ENCODE data around the gene SESN1. TPM values are rescaled to one million over a fixed set of nuclear protein-coding genes. Genes with fewer than 3 reads are reported as not detected.

Gene SESN1
- total RNA-seq, 1 donor from 2014 or later, result 40.8 TPM

GRCh38 chr6:109097661-109098060, 3.0 kb upstream of the SESN1 start:
- H3K36me3 ChIP-seq, result no peaks in the 10 kb centered on the region
- no peak overlapping the region for H3K9ac ChIP-seq
- no peak overlapping the region for H3K27ac Mint-ChIP-seq
- peaks cover 29% of the 10 kb centered on the region for H3F3A ChIP-seq (ENCODE audit: low read depth)
- H3K27me3 Mint-ChIP-seq (ENCODE audit: insufficient read depth, low read depth), result peaks cover 3% of the 10 kb centered on the region
- H3K4me3 Mint-ChIP-seq, result no peak overlapping the region
- no peaks in the 10 kb centered on the region for H3K9me3 ChIP-seq (ENCODE audit: low read depth)
- no peak for DNase-seq (ENCODE audit: low spot score)
- peaks cover 24% of the 10 kb centered on the region for H3K4me1 Mint-ChIP-seq
- no peak overlapping the region for H3K4me3 ChIP-seq
- no peak overlapping the region for H3K27ac ChIP-seq
- H3K4me1 ChIP-seq, result peaks cover 17% of the 10 kb centered on the region
- no peaks in the 10 kb centered on the region for H3K27me3 ChIP-seq
- no peak for TF ChIP-seq EZH2phosphoT487 (IDR thresholded peaks at IDR 0.05)
- TF ChIP-seq, protein P1, sequence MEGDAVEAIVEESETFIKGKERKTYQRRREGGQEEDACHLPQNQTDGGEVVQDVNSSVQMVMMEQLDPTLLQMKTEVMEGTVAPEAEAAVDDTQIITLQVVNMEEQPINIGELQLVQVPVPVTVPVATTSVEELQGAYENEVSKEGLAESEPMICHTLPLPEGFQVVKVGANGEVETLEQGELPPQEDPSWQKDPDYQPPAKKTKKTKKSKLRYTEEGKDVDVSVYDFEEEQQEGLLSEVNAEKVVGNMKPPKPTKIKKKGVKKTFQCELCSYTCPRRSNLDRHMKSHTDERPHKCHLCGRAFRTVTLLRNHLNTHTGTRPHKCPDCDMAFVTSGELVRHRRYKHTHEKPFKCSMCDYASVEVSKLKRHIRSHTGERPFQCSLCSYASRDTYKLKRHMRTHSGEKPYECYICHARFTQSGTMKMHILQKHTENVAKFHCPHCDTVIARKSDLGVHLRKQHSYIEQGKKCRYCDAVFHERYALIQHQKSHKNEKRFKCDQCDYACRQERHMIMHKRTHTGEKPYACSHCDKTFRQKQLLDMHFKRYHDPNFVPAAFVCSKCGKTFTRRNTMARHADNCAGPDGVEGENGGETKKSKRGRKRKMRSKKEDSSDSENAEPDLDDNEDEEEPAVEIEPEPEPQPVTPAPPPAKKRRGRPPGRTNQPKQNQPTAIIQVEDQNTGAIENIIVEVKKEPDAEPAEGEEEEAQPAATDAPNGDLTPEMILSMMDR (IDR thresholded peaks at IDR 0.05), result no peak
- TF ChIP-seq EZH2 (IDR thresholded peaks at IDR 0.05), result no peak
- peaks cover 35% of the 10 kb centered on the region for H3K79me2 ChIP-seq (ENCODE audit: low read depth)
- H3K9me3 Mint-ChIP-seq, result no peaks in the 10 kb centered on the region
- peaks cover 8% of the 10 kb centered on the region for H3K36me3 Mint-ChIP-seq
- H2AFZ ChIP-seq (replicated peaks), result no peak overlapping the region
- H4K20me1 ChIP-seq (ENCODE audit: low read depth), result peaks cover 14% of the 10 kb centered on the region
- H3K4me2 ChIP-seq, result no peak overlapping the region

- peaks cover 48% of the 10 kb centered on the region for H3K79me2 ChIP-seq (ENCODE audit: low read depth)
- Mint-ChIP-seq H3K27ac (no peak overlapping the region), H3K4me1 (peaks cover 37% of the 10 kb centered on the region), H3K9me3 (no peaks in the 10 kb centered on the region), H3K4me3 (peak overlapping the region; percentile 94), H3K36me3 (peaks cover 8% of the 10 kb centered on the region), H3K27me3 (ENCODE audit: insufficient read depth, low read depth) (peaks cover 3% of the 10 kb centered on the region)
- H3K9me3 ChIP-seq (ENCODE audit: low read depth), result no peaks in the 10 kb centered on the region
- TF ChIP-seq EZH2 (IDR thresholded peaks at IDR 0.05), result no peak
- TF ChIP-seq EZH2phosphoT487 (IDR thresholded peaks at IDR 0.05), result no peak
- TF ChIP-seq, protein P1 (IDR thresholded peaks at IDR 0.05), result no peak
- no peak overlapping the region for H3K27ac ChIP-seq
- peak overlapping the region; percentile 44 for H3K9ac ChIP-seq
- no peaks in the 10 kb centered on the region for H3K36me3 ChIP-seq
- H3K4me1 ChIP-seq, result peaks cover 27% of the 10 kb centered on the region
- H3F3A ChIP-seq (ENCODE audit: low read depth), result peaks cover 29% of the 10 kb centered on the region
- H3K4me2 ChIP-seq, result peak overlapping the region; percentile 78
- H3K27me3 ChIP-seq, result no peaks in the 10 kb centered on the region
- no peak for DNase-seq (ENCODE audit: low spot score)
- H4K20me1 ChIP-seq (ENCODE audit: low read depth), result peaks cover 14% of the 10 kb centered on the region
- H2AFZ ChIP-seq (replicated peaks), result no peak overlapping the region
- H3K4me3 ChIP-seq, result peak overlapping the region; percentile 84
Measured at GRCh38 chr6:109096208-109096607, 1.6 kb upstream of the SESN1 start.

DNA sequence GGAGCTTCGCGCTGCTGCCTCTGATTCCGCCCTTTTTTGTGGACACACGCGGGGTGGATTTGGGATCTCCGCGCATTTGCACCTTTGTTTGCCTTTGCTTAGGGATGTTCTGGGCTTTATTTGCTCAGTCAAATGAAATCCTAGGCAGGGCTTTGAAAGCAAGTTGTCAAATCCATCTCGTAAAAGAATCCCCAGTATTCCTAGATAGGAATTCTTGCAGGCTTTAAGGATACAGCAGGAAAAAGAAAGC, 1.1 kb upstream of the SESN1 start:
- H4K20me1 ChIP-seq (ENCODE audit: low read depth), result peaks cover 14% of the 10 kb centered on the region
- peak overlapping the region; percentile 98 for H2AFZ ChIP-seq (replicated peaks)
- H3K9ac ChIP-seq, result peak overlapping the region; percentile 44
- peaks cover 48% of the 10 kb centered on the region for H3K79me2 ChIP-seq (ENCODE audit: low read depth)
- peaks cover 27% of the 10 kb centered on the region for H3K4me1 ChIP-seq
- H3K27ac ChIP-seq, result peak overlapping the region; percentile 95
- H3K4me1 Mint-ChIP-seq, result peaks cover 39% of the 10 kb centered on the region
- no peaks in the 10 kb centered on the region for H3K36me3 ChIP-seq
- peak overlapping the region; percentile 84 for H3K4me3 ChIP-seq
- peaks cover 3% of the 10 kb centered on the region for H3K27me3 Mint-ChIP-seq (ENCODE audit: insufficient read depth, low read depth)
- no peak for DNase-seq (ENCODE audit: low spot score)
- peaks cover 29% of the 10 kb centered on the region for H3F3A ChIP-seq (ENCODE audit: low read depth)
- peaks cover 8% of the 10 kb centered on the region for H3K36me3 Mint-ChIP-seq
- H3K27ac Mint-ChIP-seq, result peak overlapping the region; percentile 95
- H3K4me3 Mint-ChIP-seq, result peak overlapping the region; percentile 94
- no peaks in the 10 kb centered on the region for H3K9me3 ChIP-seq (ENCODE audit: low read depth)
- no peaks in the 10 kb centered on the region for H3K9me3 Mint-ChIP-seq
- H3K27me3 ChIP-seq, result no peaks in the 10 kb centered on the region
- TF ChIP-seq EZH2 (IDR thresholded peaks at IDR 0.05) (no peak), EZH2phosphoT487 (IDR thresholded peaks at IDR 0.05) (no peak)
- TF ChIP-seq, protein P1 (IDR thresholded peaks at IDR 0.05), result no peak
- peak overlapping the region; percentile 78 for H3K4me2 ChIP-seq

Data from neural progenitor cell (in vitro differentiated cells).